Measurements from ENCODE around the gene PTPRZ1. TPM values are rescaled to one million over a fixed set of nuclear protein-coding genes. Genes with fewer than 3 reads are reported as not detected.

Gene PTPRZ1
- total RNA-seq, 1 donor from 2014 or later: 8.1 TPM

DNA sequence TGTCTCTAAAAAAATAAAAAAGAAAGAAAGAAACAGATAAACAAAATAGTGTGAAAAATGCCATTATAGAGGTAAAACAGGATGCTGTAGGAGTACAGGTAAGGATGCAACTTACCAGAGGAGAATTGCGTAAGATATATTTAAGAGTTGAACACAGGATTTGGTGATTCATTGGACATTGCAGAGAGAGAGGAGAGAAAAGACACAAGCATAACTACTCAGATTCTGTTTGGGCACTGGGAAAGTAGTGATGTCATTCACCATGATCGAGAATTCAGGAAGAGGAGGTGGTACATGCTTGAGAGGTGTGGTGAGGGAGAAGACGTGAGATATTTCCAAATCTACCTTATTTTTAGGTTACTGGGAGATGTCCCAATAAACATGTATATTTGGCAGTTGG lies 173.4 kb downstream of the PTPRZ1 start:
- TF ChIP-seq POLR2A (IDR thresholded peaks at IDR 0.05) (no peak), CTCF (IDR thresholded peaks at IDR 0.05) (no peak), POLR2AphosphoS5 (IDR thresholded peaks at IDR 0.05; ENCODE audit: insufficient read depth in 1 of 2, low read depth in 1 of 2) (no peak)
- DNase-seq (ENCODE audit: extremely low spot score in 2 of 2): no peak
- Histone ChIP-seq H3K4me3 (no peak overlapping the region), H3K9me3 (no peaks in the 10 kb centered on the region), H3K4me1 (no peaks in the 10 kb centered on the region), H3K36me3 (no peaks in the 10 kb centered on the region), H3K27me3 (no peaks in the 10 kb centered on the region), H3K27ac (no peak overlapping the region)
- intact Hi-C loops (cut with DNase I): no loop called here

- Histone ChIP-seq H3K27ac (no peak overlapping the region), H3K9me3 (no peaks in the 10 kb centered on the region), H3K4me1 (no peaks in the 10 kb centered on the region), H3K27me3 (no peaks in the 10 kb centered on the region), H3K4me3 (no peak overlapping the region), H3K36me3 (no peaks in the 10 kb centered on the region)
- no peak for DNase-seq (ENCODE audit: extremely low spot score in 2 of 2)
- intact Hi-C loops (cut with DNase I): no loop called here
- no peak for TF ChIP-seq CTCF (IDR thresholded peaks at IDR 0.05)
Measured at GRCh38 chr7:122054393-122054792, 181.4 kb downstream of the PTPRZ1 start.

- no peaks in the 10 kb centered on the region for H3K36me3 ChIP-seq
- H3K4me1 ChIP-seq: no peaks in the 10 kb centered on the region
- intact Hi-C loops (cut with DNase I): no loop called here
- TF ChIP-seq CTCF (IDR thresholded peaks at IDR 0.05) (no peak), POLR2A (IDR thresholded peaks at IDR 0.05) (no peak), POLR2AphosphoS5 (IDR thresholded peaks at IDR 0.05; ENCODE audit: insufficient read depth in 1 of 2, low read depth in 1 of 2) (no peak)
- H3K27me3 ChIP-seq: no peaks in the 10 kb centered on the region
- no peaks in the 10 kb centered on the region for H3K9me3 ChIP-seq
- no peak overlapping the region for H3K4me3 ChIP-seq
- no peak overlapping the region for H3K27ac ChIP-seq
- no peak for DNase-seq (ENCODE audit: extremely low spot score in 2 of 2)
Measured at GRCh38 chr7:122055073-122055472, 182.1 kb downstream of the PTPRZ1 start.

DNA sequence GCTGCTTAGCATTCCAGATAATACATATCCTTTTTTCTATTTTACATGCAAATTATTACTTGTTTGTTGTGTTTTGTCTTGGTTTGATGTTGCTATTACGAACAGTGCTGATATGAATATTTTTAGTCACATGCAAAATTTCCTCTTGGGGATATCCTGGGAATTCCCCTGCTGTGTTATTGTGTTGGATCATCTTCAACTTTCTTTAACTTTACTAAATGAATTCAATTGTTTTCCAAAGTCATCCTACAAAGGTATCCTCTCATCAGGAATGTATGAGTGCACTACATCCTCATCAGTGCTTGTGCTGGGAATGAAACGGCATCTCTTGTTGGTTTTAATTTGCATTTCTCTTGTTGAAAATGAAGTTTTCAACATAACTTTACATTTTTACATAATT lies 184.0 kb downstream of the PTPRZ1 start:
- no peak for DNase-seq (ENCODE audit: extremely low spot score in 2 of 2)
- TF ChIP-seq CTCF (IDR thresholded peaks at IDR 0.05): no peak
- TF ChIP-seq POLR2AphosphoS5 (IDR thresholded peaks at IDR 0.05; ENCODE audit: insufficient read depth in 1 of 2, low read depth in 1 of 2): no peak
- no peak for TF ChIP-seq POLR2A (IDR thresholded peaks at IDR 0.05)
- Histone ChIP-seq H3K36me3 (no peaks in the 10 kb centered on the region), H3K4me3 (no peak overlapping the region), H3K27ac (no peak overlapping the region), H3K27me3 (no peaks in the 10 kb centered on the region), H3K9me3 (no peaks in the 10 kb centered on the region), H3K4me1 (no peaks in the 10 kb centered on the region)
- intact Hi-C loops (cut with DNase I): no loop called here

- TF ChIP-seq POLR2AphosphoS5 (IDR thresholded peaks at IDR 0.05; ENCODE audit: insufficient read depth in 1 of 2, low read depth in 1 of 2) (no peak), CTCF (IDR thresholded peaks at IDR 0.05) (no peak), POLR2A (IDR thresholded peaks at IDR 0.05) (no peak)
- intact Hi-C loops (cut with DNase I): no loop called here
- DNase-seq (ENCODE audit: extremely low spot score in 2 of 2): no peak
- Histone ChIP-seq H3K36me3 (no peaks in the 10 kb centered on the region), H3K4me1 (no peaks in the 10 kb centered on the region), H3K4me3 (no peak overlapping the region), H3K27me3 (no peaks in the 10 kb centered on the region), H3K27ac (no peak overlapping the region), H3K9me3 (no peaks in the 10 kb centered on the region)
Measured at GRCh38 chr7:122059542-122059941, 186.6 kb downstream of the PTPRZ1 start.

All from vagina (tissue), 2 donors.